ENCODE measurements around the gene COL6A2.

GRCh38 chr21:46061950-46062349 is 36.0 kb upstream of the COL6A2 start:
- TF ChIP-seq, protein P1, sequence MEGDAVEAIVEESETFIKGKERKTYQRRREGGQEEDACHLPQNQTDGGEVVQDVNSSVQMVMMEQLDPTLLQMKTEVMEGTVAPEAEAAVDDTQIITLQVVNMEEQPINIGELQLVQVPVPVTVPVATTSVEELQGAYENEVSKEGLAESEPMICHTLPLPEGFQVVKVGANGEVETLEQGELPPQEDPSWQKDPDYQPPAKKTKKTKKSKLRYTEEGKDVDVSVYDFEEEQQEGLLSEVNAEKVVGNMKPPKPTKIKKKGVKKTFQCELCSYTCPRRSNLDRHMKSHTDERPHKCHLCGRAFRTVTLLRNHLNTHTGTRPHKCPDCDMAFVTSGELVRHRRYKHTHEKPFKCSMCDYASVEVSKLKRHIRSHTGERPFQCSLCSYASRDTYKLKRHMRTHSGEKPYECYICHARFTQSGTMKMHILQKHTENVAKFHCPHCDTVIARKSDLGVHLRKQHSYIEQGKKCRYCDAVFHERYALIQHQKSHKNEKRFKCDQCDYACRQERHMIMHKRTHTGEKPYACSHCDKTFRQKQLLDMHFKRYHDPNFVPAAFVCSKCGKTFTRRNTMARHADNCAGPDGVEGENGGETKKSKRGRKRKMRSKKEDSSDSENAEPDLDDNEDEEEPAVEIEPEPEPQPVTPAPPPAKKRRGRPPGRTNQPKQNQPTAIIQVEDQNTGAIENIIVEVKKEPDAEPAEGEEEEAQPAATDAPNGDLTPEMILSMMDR (conservative IDR thresholded peaks at IDR 0.05; ENCODE audit: low read depth, low read length), result no peak
- no peak for TF ChIP-seq SMC3 (IDR thresholded peaks at IDR 0.05; ENCODE audit: low read depth, low read length)
- TF ChIP-seq NFE2L2 (IDR thresholded peaks at IDR 0.05; ENCODE audit: low read depth, low read length), result no peak
- TF ChIP-seq MXI1 (IDR thresholded peaks at IDR 0.05; ENCODE audit: borderline replicate concordance, low read depth, low read length), result no peak
- TF ChIP-seq POLR2A (IDR thresholded peaks at IDR 0.05; ENCODE audit: low read depth, low read length), result no peak
- TF ChIP-seq MAFK (IDR thresholded peaks at IDR 0.05; ENCODE audit: low read depth, low read length), result no peak
- no peak for TF ChIP-seq USF2 (IDR thresholded peaks at IDR 0.05; ENCODE audit: low read depth, low read length)
- no peak for TF ChIP-seq CEBPB (IDR thresholded peaks at IDR 0.05; ENCODE audit: low read depth, low read length)
- TF ChIP-seq RAD21 (IDR thresholded peaks at IDR 0.05; ENCODE audit: low read length), result no peak
- no peak for TF ChIP-seq RFX5 (IDR thresholded peaks at IDR 0.05; ENCODE audit: low read depth, low read length)
- TF ChIP-seq MAZ (IDR thresholded peaks at IDR 0.05; ENCODE audit: borderline replicate concordance, low read depth, low read length), result no peak
- TF ChIP-seq FOS (IDR thresholded peaks at IDR 0.05; ENCODE audit: low read depth, low read length), result no peak
- TF ChIP-seq BHLHE40 (IDR thresholded peaks at IDR 0.05; ENCODE audit: low read depth, low read length), result no peak
